B cell (primary cell): Measurements from ENCODE around the gene SMARCD1.

Experiments
- CTCF ChIP-seq: fragments of 200-600 bp; IDR thresholded peaks from one replicate; pipeline ENCODE4 v1.8.0; 2022; ENCODE audit warnings: antibody characterized with exemption, mild to moderate bottlenecking
- EZH2 ChIP-seq: IDR thresholded peaks from 2 replicates; pipeline ENCODE4 v1.6.1; 2012; ENCODE audit warnings: borderline replicate concordance, low read depth, mild to moderate bottlenecking, moderate library complexity, low read length; ENCODE audit not compliant: insufficient read depth, poor library complexity, severe bottlenecking

- TF ChIP-seq CTCF (no peak), EZH2 (no peak)
These were observed 27.5 kb downstream of the SMARCD1 start for GRCh38 chr12:50112456-50113218.
